Measurements from ENCODE around the gene PNMA1. TPM values are rescaled to one million over a fixed set of nuclear protein-coding genes. Genes with fewer than 3 reads are reported as not detected.
A peak's percentile ranks its signal among the peaks of the same experiment; 100 is the strongest.

Gene PNMA1
- total and polyA plus RNA-seq, 9 of the 15 experiments (the other 6 are each of a cell fraction or from before 2014, with no cell fraction given) = 1.7 to 26.4 (median 8.7) TPM

- no peak for TF ChIP-seq ZBTB9 (CRISPR knock-in tag; IDR thresholded peaks at IDR 0.05)
- no peak for TF ChIP-seq ELF1 (tag; IDR thresholded peaks at IDR 0.05)
- no peak for TF ChIP-seq SMC3 (conservative IDR thresholded peaks at IDR 0.05; ENCODE audit: insufficient read depth, low read depth, low read length)
- no peak for TF ChIP-seq CREB5 (CRISPR knock-in tag; IDR thresholded peaks at IDR 0.05)
- no peak for TF ChIP-seq ZNF239 (CRISPR knock-in tag; IDR thresholded peaks at IDR 0.05)
- peak; percentile 9; the same call in 1 of the 2 replicates for TF ChIP-seq REST (IDR thresholded peaks at IDR 0.05; ENCODE audit: borderline replicate concordance)
- TF ChIP-seq REST (CRISPR knock-in tag; IDR thresholded peaks at IDR 0.05; ENCODE audit: low read depth) = no peak
- TF ChIP-seq L3MBTL2 (IDR thresholded peaks at IDR 0.05) = no peak
- no peak for TF ChIP-seq MYBL2 (IDR thresholded peaks at IDR 0.05; ENCODE audit: low read depth)
- no peak for TF ChIP-seq MYBL2 (CRISPR knock-in tag; IDR thresholded peaks at IDR 0.05; ENCODE audit: borderline replicate concordance)
- no peak for TF ChIP-seq MAFG (tag; conservative IDR thresholded peaks at IDR 0.05)
- no peak for TF ChIP-seq AFF1 (IDR thresholded peaks at IDR 0.05; ENCODE audit: low read depth in 1 of 2, partially characterized antibody in 2 of 2)
These were observed 39.1 kb upstream of the PNMA1 start (continued) for GRCh38 chr14:73753124-73753886.
